Activated CD8-positive, alpha-beta T cell treated with anti-CD3 and anti-CD28 coated beads for 36 hours (primary cell): ENCODE data around the gene KCTD2. TPM values are rescaled to one million over a fixed set of nuclear protein-coding genes. Genes with fewer than 3 reads are reported as not detected.

Experiments
- ATAC-seq: fragments of 200-7000 bp; cut with Tn5 transposase; one replicate; pipeline ENCODE4 v1.10.0; 2021; ENCODE audit warnings: mild to moderate bottlenecking, moderate library complexity
- CTCF ChIA-PET: fragments of 350-600 bp; sonication (Branson Sonifier 250); formaldehyde crosslinking; loops from one replicate; lab custom pipeline; 2021; ENCODE audit warnings: antibody characterized with exemption; lab: Charles Lee
- POLR2A ChIA-PET: fragments of 350-600 bp; sonication (Branson Sonifier 250); formaldehyde crosslinking; loops from one replicate; lab custom pipeline; 2021; ENCODE audit warnings: antibody characterized with exemption; lab: Charles Lee
- DNase-seq: peaks from one replicate; pipeline ENCODE4 v3.0.0-alpha.2; 2020
- H3K27ac Mint-ChIP-seq: one replicate; pipeline ENCODE4 v1.8.0; 2021; ENCODE audit warnings: mild to moderate bottlenecking, mixed read lengths
- H3K27me3 Mint-ChIP-seq: one replicate; pipeline ENCODE4 v1.8.0; 2021; ENCODE audit warnings: mixed read lengths
- H3K36me3 Mint-ChIP-seq: one replicate; pipeline ENCODE4 v1.8.0; 2021; ENCODE audit warnings: low read depth, mixed read lengths
- H3K4me1 Mint-ChIP-seq: one replicate; pipeline ENCODE4 v1.8.0; 2021; ENCODE audit warnings: low read depth, mixed read lengths
- H3K4me3 Mint-ChIP-seq: one replicate; pipeline ENCODE4 v1.8.0; 2021; ENCODE audit warnings: mild to moderate bottlenecking, moderate library complexity, mixed read lengths
- H3K9me3 Mint-ChIP-seq: one replicate; pipeline ENCODE4 v1.8.0; 2021; ENCODE audit warnings: mixed read lengths
- CTCF ChIP-seq: fragments of 200-600 bp; IDR thresholded peaks from one replicate; pipeline ENCODE4 v1.8.0; 2022; ENCODE audit warnings: antibody characterized with exemption, mild to moderate bottlenecking
- intact Hi-C: fragments of 100-400 bp; cut with micrococcal nuclease; formaldehyde crosslinking; loops from one replicate; pipeline ENCODE4 v1.10.0; 2022
- total RNA-seq, 2 experiments: library from RNA; stranded (reverse); gene quantifications; one replicate each; pipeline ENCODE4 v1.2.3, GENCODE V29; 2021

The KCTD2 gene
- total RNA-seq, 2 experiments from 2014 or later = 10.5 to 11.4 TPM

GRCh38 chr17:75049706-75050105 lies 2.7 kb downstream of the KCTD2 start:
- POLR2A ChIA-PET = interaction anchor here (1.5 kb wide), 1 partner anchor 9 kb away, joined by 5 read pairs; no protein-coding TSS in a partner anchor
- intact Hi-C loops = no loop called here
- Mint-ChIP-seq H3K9me3 (no peaks in the 10 kb centered on the region), H3K27ac (no peak overlapping the region), H3K4me3 (no peak overlapping the region), H3K27me3 (no peaks in the 10 kb centered on the region), H3K4me1 (peaks cover 34% of the 10 kb centered on the region), H3K36me3 (peaks cover 14% of the 10 kb centered on the region)
- no peak for TF ChIP-seq CTCF
- DNase-seq = no peak
- no peak for ATAC-seq
- CTCF ChIA-PET = interaction anchor here (1.8 to 2.1 kb wide), 2 partner anchors 82 to 152 kb away, joined by 7 to 11 read pairs; partner anchors contain the start of gene NT5C

GRCh38 chr17:75051941-75052340 lies 4.9 kb downstream of the KCTD2 start:
- Mint-ChIP-seq H3K4me1 (peaks cover 26% of the 10 kb centered on the region), H3K27ac (no peak overlapping the region), H3K4me3 (no peak overlapping the region), H3K9me3 (no peaks in the 10 kb centered on the region), H3K36me3 (peaks cover 17% of the 10 kb centered on the region), H3K27me3 (no peaks in the 10 kb centered on the region)
- ChIA-PET POLR2A (interaction anchor here (1.3 kb wide), 1 partner anchor 72 kb away, joined by 3 read pairs; no protein-coding TSS in a partner anchor), CTCF (no interaction called here)
- TF ChIP-seq CTCF = no peak
- no peak for DNase-seq
- intact Hi-C loops = no loop called here
- ATAC-seq = no peak

GRCh38 chr17:75059369-75060345 lies 12.6 kb downstream of the KCTD2 start:
- CTCF ChIA-PET = interaction anchor here (0.6 to 2.7 kb wide), 13 partner anchors 8 to 149 kb away, joined by 3 to 10 read pairs (median 4); partner anchors contain the start of gene MRPL58
- H3K27me3 Mint-ChIP-seq = no peaks in the 10 kb centered on the region

GRCh38 chr17:75060434-75061054 lies 13.5 kb downstream of the KCTD2 start:
- no peaks in the 10 kb centered on the region for H3K27me3 Mint-ChIP-seq
- no peak for TF ChIP-seq CTCF
- POLR2A ChIA-PET = interaction anchor here (0.9 to 1.3 kb wide), 4 partner anchors 28 to 54 kb away, joined by 3 to 4 read pairs (median 3); partner anchors contain the start of gene SLC16A5
- peaks cover 6% of the 10 kb centered on the region for H3K36me3 Mint-ChIP-seq
- no peak overlapping the region for H3K27ac Mint-ChIP-seq
- peaks cover 17% of the 10 kb centered on the region for H3K4me1 Mint-ChIP-seq
- ATAC-seq (no peak), DNase-seq (no peak)
- CTCF ChIA-PET = interaction anchor here (0.9 to 2.7 kb wide), 14 partner anchors 9 to 269 kb away, joined by 3 to 10 read pairs (median 7); partner anchors contain the start of genes ARMC7 and MRPL58
- H3K9me3 Mint-ChIP-seq = no peaks in the 10 kb centered on the region
- intact Hi-C loops = no loop called here
- H3K4me3 Mint-ChIP-seq = no peak overlapping the region

More at GRCh38 chr17:75059369-75060345, 12.6 kb downstream of the KCTD2 start:
- Mint-ChIP-seq H3K36me3 (peaks cover 8% of the 10 kb centered on the region), H3K27ac (no peak overlapping the region), H3K9me3 (no peaks in the 10 kb centered on the region), H3K4me1 (peaks cover 8% of the 10 kb centered on the region), H3K4me3 (no peak overlapping the region)
- ATAC-seq (no peak), DNase-seq (no peak)
- no peak for TF ChIP-seq CTCF
- intact Hi-C loops = no loop called here
- POLR2A ChIA-PET = interaction anchor here (0.6 to 1.0 kb wide), 4 partner anchors 12 to 211 kb away, joined by 3 read pairs; partner anchors contain the start of gene MIF4GD
